HG02759 (cell line): ENCODE data around the gene SH2B2.
"Not testable (repeated sequence)": the region's sequence is repeated elsewhere in the genome, so short reads cannot be mapped to it uniquely, and the experiment has no call there.

Experiments used
- ATAC-seq: cut with Tn5 transposase; IDR thresholded peaks from one replicate; pipeline ENCODE4 v1.9.1; 2021; ENCODE audit warnings: mild to moderate bottlenecking, moderate library complexity; ENCODE audit not compliant: unreplicated experiment

SH2B2 gene

GRCh38 chr7:102327183-102327582, 40.5 kb downstream of the SH2B2 start:
- not testable (repeated sequence) for ATAC-seq

GRCh38 chr7:102328863-102329262, 42.2 kb downstream of the SH2B2 start:
- not testable (repeated sequence) for ATAC-seq

- ATAC-seq = not testable (repeated sequence)
These were observed 42.7 kb downstream of the SH2B2 start for GRCh38 chr7:102329366-102329765.

DNA sequence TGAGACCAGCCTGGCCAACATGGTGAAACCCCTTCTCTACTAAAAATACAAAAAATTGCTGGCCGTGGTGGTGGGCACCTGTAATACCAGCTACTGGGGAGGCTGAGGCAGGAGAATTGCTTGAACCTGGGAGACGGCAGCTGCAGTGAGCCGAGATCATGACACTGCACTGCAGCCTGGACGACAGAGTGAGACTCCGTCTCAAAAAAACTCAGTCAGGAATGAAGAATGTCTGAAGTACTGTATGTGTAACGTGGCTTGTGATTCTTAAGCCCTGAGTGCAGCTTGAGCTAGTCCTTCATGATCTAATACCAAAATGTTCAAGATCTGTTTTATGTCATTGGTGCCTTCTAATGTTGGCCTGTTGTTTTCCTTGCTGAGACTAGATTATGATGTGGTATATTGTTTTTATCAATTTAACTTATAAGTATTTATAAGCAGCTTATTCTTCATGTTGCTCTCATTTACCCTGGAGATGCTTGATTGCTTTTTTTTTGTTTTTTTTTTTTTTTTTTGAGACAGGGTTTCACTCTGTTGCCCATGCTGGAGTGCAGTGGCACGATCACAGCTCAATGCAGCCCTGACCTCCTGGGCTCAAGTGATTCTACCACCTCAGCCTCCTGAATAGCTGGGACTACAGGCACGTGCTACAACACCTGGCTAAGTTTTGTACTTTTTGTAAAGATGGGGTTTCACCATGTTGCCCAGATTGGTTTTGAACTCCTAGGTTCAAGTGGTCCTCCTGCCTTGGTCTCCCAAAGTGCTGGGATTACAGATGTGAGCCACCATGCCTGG, 44.2 kb downstream of the SH2B2 start:
- not testable (repeated sequence) for ATAC-seq

GRCh38 chr7:102335574-102335973, 48.9 kb downstream of the SH2B2 start:
- not testable (repeated sequence) for ATAC-seq

- not testable (repeated sequence) for ATAC-seq
These were observed 50.3 kb downstream of the SH2B2 start for GRCh38 chr7:102337002-102337401.

DNA sequence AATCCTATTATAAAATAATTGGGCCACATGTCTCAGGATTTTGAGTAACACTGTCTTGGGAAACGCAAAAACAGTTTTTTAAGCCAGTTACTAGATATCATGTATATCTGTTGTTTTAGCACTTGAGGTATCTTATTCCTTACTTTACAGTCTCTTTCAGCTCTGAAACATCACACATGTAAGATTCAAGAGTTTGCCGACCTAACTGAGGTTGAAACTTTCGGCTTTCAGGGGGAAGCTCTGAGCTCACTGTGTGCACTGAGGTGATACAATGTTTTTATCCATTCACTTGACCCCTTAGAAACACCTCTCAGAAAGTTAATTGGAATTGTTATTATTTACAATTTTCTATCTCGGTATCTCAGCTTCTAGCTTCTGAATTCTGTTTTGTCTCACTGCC, 50.8 kb downstream of the SH2B2 start:
- not testable (repeated sequence) for ATAC-seq

GRCh38 chr7:102340599-102341368, 54.1 kb downstream of the SH2B2 start:
- ATAC-seq = not testable (repeated sequence)

GRCh38 chr7:102346983-102347382, 60.3 kb downstream of the SH2B2 start:
- not testable (repeated sequence) for ATAC-seq

DNA sequence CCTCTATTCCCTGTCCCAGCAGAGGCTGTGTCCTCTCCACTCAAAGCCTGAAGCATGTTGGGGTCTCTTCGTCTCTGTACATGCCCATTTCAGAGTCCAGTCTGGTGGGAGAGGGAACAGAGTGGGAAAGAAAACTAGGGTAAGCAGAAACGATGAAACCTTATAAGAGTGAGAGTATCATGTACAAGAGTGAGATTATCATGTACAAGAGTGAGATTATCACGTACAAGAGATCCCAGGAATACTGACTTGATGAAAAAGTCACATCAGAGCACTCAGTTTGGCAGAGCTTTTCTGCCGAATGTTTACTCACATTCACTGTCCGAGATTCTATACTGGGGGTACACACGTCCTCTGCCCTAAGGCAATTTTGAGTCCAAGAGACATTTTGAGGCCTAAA, 69.7 kb downstream of the SH2B2 start, which contains the start of gene SPDYE6:
SPDYE6 (minus strand) TSS at position 101 of the 400 bp plus-strand sequence. CDS start 421 bp downstream, outside the sequence.
- not testable (repeated sequence) for ATAC-seq

GRCh38 chr7:102363549-102364393, 77.1 kb downstream of the SH2B2 start:
- peak; percentile 98 for ATAC-seq

DNA sequence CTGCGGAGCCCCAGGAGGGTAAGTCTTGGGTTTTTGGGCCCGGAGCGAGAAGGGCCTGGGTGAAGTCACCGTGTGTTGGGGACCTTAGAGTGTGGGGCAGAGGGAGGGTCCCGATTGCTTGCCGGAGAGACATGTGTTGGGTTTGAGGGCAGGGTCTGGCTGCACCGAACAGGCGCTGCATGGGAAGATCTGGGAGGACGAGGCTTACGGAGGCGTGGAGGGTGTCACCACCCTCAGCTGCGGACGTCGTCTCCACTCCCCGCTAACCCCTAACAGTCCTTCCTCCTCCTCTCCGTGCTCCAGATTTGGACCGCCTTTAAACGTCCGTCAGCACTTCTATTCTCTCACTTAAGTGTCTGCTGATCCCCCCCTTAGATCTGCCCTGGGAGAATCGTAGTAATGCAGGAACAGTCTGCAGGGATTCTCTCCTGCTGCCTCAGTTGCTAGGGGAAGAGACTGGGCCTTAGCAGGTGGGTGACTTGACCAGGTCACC, 77.8 kb downstream of the SH2B2 start:
- ATAC-seq = not testable (repeated sequence)

DNA sequence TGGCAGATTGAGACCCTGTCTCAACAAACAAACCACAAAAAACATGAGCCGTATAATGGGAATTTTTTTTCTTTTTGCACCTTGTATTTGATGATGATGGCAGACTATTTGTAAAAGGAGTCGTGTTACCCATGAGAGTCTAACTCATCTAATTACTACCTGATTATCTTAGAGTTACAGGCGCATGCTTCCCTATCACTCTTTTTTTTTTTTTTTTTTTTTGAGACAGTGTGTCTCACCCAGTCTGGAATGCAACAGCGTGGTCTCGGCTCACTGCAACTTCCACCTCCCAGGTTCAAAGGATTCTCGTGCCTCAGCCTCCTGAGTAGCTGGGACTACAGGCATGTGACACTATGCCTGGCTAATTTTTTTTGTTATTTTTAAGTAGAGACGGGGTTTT, 78.7 kb downstream of the SH2B2 start:
- ATAC-seq = not testable (repeated sequence)

DNA sequence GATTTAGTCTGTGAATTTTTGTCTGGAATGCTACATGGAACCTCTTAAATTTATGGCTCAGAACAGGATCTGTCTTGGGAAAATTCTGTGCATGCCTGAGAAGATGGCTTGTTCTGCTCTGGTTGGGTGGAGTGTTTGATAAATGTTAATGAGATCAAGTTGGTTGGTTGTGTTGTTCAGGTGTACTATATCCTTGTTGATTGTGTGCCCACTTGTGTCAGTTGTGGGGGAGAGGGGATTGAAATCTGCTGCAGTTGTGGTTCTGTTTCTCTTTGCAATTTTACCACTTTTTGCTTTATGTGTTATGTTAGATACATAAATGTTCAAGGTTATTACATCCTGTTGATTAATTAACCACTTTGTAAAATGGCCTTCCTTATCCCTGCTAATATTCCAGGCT, 83.4 kb downstream of the SH2B2 start:
- ATAC-seq = not testable (repeated sequence)
